Immature natural killer cell (primary cell): ENCODE data around the gene KRTDAP. TPM values are rescaled to one million over a fixed set of nuclear protein-coding genes. Genes with fewer than 3 reads are reported as not detected.

Experiments used
- DNase-seq, 3 donors: peaks; one replicate each; pipeline ENCODE4 v3.0.0; 2022; ENCODE audit warnings: mixed read lengths in 1 of 3
- H3K27ac Mint-ChIP-seq, 6 donors: one replicate each; pipeline ENCODE4 v1.8.0; 2020; ENCODE audit warnings: mixed read lengths in 6 of 6, mild to moderate bottlenecking in 5 of 6, inconsistent platforms in 4 of 6, moderate library complexity in 3 of 6
- H3K27me3 Mint-ChIP-seq, 3 donors: one replicate each; pipeline ENCODE4 v1.8.0; 2020 to 2021; ENCODE audit warnings: low read depth in 3 of 3, mild to moderate bottlenecking in 3 of 3, mixed read lengths in 3 of 3, moderate library complexity in 3 of 3, inconsistent platforms in 1 of 3
- H3K36me3 Mint-ChIP-seq, 3 donors: one replicate each; pipeline ENCODE4 v1.8.0; 2020; ENCODE audit warnings: mixed read lengths in 3 of 3, inconsistent platforms in 2 of 3, mild to moderate bottlenecking in 2 of 3
- H3K4me1 Mint-ChIP-seq, 2 donors: one replicate each; pipeline ENCODE4 v1.8.0; 2020; ENCODE audit warnings: inconsistent platforms in 2 of 2, mild to moderate bottlenecking in 2 of 2, mixed read lengths in 2 of 2, moderate library complexity in 1 of 2
- H3K4me3 Mint-ChIP-seq, 5 donors: one replicate each; pipeline ENCODE4 v1.8.0; 2020; ENCODE audit warnings: mild to moderate bottlenecking in 5 of 5, mixed read lengths in 5 of 5, inconsistent platforms in 3 of 5, moderate library complexity in 3 of 5
- H3K9me3 Mint-ChIP-seq, 6 donors: one replicate each; pipeline ENCODE4 v1.8.0; 2020; ENCODE audit warnings: mild to moderate bottlenecking in 6 of 6, mixed read lengths in 6 of 6, inconsistent platforms in 4 of 6, moderate library complexity in 3 of 6
- polyA plus RNA-seq, 3 donors: library from polyadenylated mRNA; unstranded; fragments of 300-500 nt; fragmentation: Illumina TruSeq; gene quantifications; one replicate each; pipeline ENCODE4 v1.2.3, GENCODE V29; 2021

Gene KRTDAP
- polyA plus RNA-seq, 3 donors from 2014 or later = not detected

GRCh38 chr19:35509018-35509652 lies 18.9 kb upstream of the KRTDAP start:
- peak; percentile 59 to 66 (median 59) for DNase-seq
- peak overlapping the region; percentile 6 to 85 (median 66) for H3K27ac Mint-ChIP-seq
- H3K27me3 Mint-ChIP-seq = peaks cover 1 to 8% (median 4%) of the 10 kb centered on the region in 3 donors

DNA sequence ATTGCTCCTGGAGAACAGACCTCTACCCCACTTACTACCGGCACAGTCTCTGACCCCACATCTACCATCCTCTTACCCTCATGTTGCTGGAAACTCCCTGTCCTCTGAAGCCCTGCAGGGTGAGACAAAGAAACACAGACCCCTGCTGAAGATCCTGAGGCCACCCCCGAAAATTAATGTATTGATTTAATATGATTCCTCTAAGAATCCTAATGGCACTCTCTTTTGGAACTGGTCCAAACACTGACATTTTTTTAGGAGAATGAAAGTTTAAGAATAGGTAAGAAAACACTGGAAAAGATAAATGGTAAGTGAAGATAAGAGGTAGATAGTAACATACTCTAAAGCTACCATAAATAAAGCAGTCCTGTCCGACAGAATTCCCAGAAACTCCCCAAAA lies 17.9 kb upstream of the KRTDAP start:
- DNase-seq = no peak
- peaks cover 22 to 28% of the 10 kb centered on the region in 2 donors for H3K4me1 Mint-ChIP-seq
- H3K9me3 Mint-ChIP-seq = no peaks in the 10 kb centered on the region
- H3K36me3 Mint-ChIP-seq = peaks cover 0 to 6% (median 0%) of the 10 kb centered on the region in 3 donors
- H3K27ac Mint-ChIP-seq = peak overlapping the region in 5 of 6 donors; percentile 8 to 33 (median 18)
- peak overlapping the region in 3 of 5 donors; percentile 25 to 41 (median 40) for H3K4me3 Mint-ChIP-seq
- peaks cover 1 to 6% (median 6%) of the 10 kb centered on the region in 3 donors for H3K27me3 Mint-ChIP-seq

More at GRCh38 chr19:35509018-35509652, 18.9 kb upstream of the KRTDAP start:
- no peaks in the 10 kb centered on the region for H3K9me3 Mint-ChIP-seq
- H3K36me3 Mint-ChIP-seq = peaks cover 0 to 6% (median 0%) of the 10 kb centered on the region in 3 donors
- H3K4me3 Mint-ChIP-seq = peak overlapping the region; percentile 69 to 87 (median 84)
- peaks cover 22 to 28% of the 10 kb centered on the region in 2 donors for H3K4me1 Mint-ChIP-seq

DNA sequence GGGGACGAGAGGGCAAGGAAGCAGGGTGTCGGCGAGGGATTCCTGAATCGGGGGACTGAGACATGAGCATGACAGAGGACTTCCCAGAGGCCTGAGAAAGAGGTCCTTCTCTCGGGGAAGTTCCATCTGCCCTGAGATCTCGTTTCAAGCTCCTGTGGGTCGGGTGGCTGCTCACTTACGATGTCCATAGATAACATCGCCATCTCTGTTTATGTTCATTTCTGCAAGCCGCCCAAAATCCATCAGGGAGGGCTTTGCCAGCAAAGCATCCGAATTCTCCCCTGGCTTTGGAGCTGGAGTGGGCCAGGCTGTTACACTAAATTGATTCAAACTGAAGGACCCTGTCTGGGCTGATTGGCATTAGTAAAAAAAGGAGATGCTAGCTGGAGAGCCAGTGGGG lies 17.3 kb upstream of the KRTDAP start:
- Mint-ChIP-seq H3K27ac (no peak overlapping the region), H3K4me3 (no peak overlapping the region), H3K36me3 (peaks cover 0 to 6% (median 0%) of the 10 kb centered on the region in 3 donors), H3K4me1 (peaks cover 22 to 28% of the 10 kb centered on the region in 2 donors), H3K27me3 (peaks cover 1 to 6% (median 6%) of the 10 kb centered on the region in 3 donors), H3K9me3 (no peaks in the 10 kb centered on the region)
- DNase-seq = no peak

DNA sequence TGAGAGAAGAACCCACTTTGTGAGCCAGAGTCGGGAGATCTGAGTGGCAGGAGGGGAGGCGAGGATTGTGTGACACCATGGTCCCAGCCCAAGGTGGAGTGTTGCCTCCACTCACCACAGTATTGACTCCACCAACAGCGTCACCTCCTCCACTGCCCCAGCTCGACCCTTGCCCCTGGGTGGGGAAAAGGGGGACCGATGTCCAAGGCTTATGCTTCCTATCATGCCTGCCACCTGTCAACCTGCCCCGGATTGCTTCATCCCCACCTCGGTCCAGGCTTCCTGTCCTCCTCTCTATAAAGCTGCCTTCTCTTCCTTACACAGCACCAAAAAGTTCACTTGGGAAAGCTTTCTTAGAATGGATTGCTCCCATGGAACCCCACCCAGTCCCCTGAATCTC lies 15.7 kb upstream of the KRTDAP start:
- H3K4me3 Mint-ChIP-seq = no peak overlapping the region
- H3K4me1 Mint-ChIP-seq = peaks cover 22 to 28% of the 10 kb centered on the region in 2 donors
- peaks cover 1 to 6% (median 6%) of the 10 kb centered on the region in 3 donors for H3K27me3 Mint-ChIP-seq
- H3K36me3 Mint-ChIP-seq = peaks cover 0 to 6% (median 0%) of the 10 kb centered on the region in 3 donors
- no peak for DNase-seq
- peak overlapping the region in 1 of 6 donors; percentile 24 for H3K27ac Mint-ChIP-seq
- H3K9me3 Mint-ChIP-seq = no peaks in the 10 kb centered on the region

GRCh38 chr19:35502751-35503150 lies 12.5 kb upstream of the KRTDAP start:
- Mint-ChIP-seq H3K36me3 (peaks cover 0 to 6% (median 0%) of the 10 kb centered on the region in 3 donors), H3K4me3 (no peak overlapping the region), H3K9me3 (no peaks in the 10 kb centered on the region), H3K27ac (no peak overlapping the region), H3K27me3 (peaks cover 0 to 7% (median 5%) of the 10 kb centered on the region in 3 donors), H3K4me1 (no peaks in the 10 kb centered on the region)
- DNase-seq = no peak

DNA sequence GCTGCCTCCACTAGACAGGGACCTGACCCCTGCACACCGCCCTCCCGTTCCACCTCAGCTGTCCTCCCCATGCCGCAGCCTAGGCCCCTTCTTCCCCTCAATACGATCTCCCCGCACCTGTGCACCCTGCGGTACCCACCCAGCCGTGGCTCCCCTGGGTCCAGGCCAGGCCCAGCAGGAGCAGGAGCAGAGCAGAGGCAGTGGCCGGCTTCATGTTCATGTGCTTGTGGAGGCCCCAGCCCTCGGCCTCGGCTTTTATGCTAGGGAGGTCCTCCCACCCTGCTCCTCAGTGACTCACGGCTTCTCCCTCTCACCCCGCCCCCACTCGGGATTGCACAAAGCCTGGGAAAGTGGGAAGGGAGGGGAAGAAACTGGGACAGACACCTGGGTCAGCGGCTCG lies 11.4 kb upstream of the KRTDAP start:
- no peak overlapping the region for H3K4me3 Mint-ChIP-seq
- H3K36me3 Mint-ChIP-seq = peaks cover 0 to 6% (median 0%) of the 10 kb centered on the region in 3 donors
- H3K9me3 Mint-ChIP-seq = no peaks in the 10 kb centered on the region
- H3K27me3 Mint-ChIP-seq = peaks cover 0 to 7% (median 5%) of the 10 kb centered on the region in 3 donors
- H3K4me1 Mint-ChIP-seq = no peaks in the 10 kb centered on the region
- no peak for DNase-seq
- H3K27ac Mint-ChIP-seq = no peak overlapping the region

- H3K36me3 Mint-ChIP-seq = no peaks in the 10 kb centered on the region
- H3K4me1 Mint-ChIP-seq = peaks cover 0 to under 1% of the 10 kb centered on the region in 2 donors
- peaks cover 0 to 7% (median 3%) of the 10 kb centered on the region in 3 donors for H3K27me3 Mint-ChIP-seq
- no peak overlapping the region for H3K4me3 Mint-ChIP-seq
- DNase-seq = no peak
- H3K27ac Mint-ChIP-seq = no peak overlapping the region
- H3K9me3 Mint-ChIP-seq = no peaks in the 10 kb centered on the region
Observed at GRCh38 chr19:35500611-35501010, 10.3 kb upstream of the KRTDAP start.

DNA sequence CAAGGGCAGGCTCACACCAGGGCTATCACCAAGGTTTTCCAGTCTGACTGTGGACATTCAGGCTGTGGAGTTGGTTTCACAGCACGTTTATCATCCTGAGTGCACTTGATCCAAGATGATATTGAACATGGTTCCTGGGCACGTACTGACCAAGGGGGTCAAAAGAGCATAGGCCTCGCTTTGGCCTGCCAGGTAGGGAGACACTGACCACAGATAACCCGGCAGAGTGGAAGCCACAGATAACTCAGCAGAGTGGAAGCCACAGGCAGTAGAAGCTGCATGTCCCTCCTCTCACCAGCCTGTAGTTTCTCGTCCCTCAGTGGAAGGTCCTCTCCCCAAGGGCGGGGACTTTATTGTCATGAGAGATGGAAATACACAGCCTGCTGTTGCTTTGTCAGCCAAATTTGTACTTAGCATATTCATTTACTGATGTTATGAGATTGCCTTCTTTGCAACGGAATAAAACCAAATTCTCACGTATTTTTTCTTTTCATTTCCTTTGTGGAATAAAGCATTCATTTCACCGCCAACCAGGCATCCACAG lies 8.8 kb upstream of the KRTDAP start:
- H3K9me3 Mint-ChIP-seq = no peaks in the 10 kb centered on the region
- no peaks in the 10 kb centered on the region for H3K36me3 Mint-ChIP-seq
- peaks cover 0 to 5% (median 3%) of the 10 kb centered on the region in 3 donors for H3K27me3 Mint-ChIP-seq
- H3K4me1 Mint-ChIP-seq = peaks cover 7% of the 10 kb centered on the region in 2 donors
- H3K27ac Mint-ChIP-seq = peak overlapping the region in 1 of 6 donors; percentile 28
- H3K4me3 Mint-ChIP-seq = no peak overlapping the region
- no peak for DNase-seq

- H3K36me3 Mint-ChIP-seq = no peaks in the 10 kb centered on the region
- no peaks in the 10 kb centered on the region for H3K9me3 Mint-ChIP-seq
- H3K4me1 Mint-ChIP-seq = peaks cover 7% of the 10 kb centered on the region in 2 donors
- peaks cover 0 to 3% (median 2%) of the 10 kb centered on the region in 3 donors for H3K27me3 Mint-ChIP-seq
- no peak overlapping the region for H3K4me3 Mint-ChIP-seq
- no peak overlapping the region for H3K27ac Mint-ChIP-seq
- DNase-seq = no peak
Observed at GRCh38 chr19:35498220-35498619, 8.0 kb upstream of the KRTDAP start.

DNA sequence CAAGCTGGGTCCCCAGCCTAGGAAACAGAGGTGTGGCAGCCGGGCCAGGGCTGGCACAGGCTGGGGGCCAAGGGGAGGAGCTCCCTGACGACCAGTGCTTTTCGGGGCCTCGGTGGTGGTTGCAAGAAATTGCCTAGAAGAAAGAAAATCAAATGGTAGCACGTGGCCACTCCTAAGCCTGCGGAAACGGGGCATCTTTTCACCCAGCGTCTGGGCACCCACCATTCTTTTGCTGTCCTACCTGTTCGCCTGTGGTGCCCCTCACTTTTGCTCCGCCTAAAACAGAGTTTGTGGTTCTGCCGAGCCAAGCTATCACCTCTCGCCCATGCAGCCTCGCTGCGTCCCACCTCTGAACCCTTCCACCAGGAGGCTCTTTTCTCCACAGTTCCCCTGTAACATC lies 7.1 kb upstream of the KRTDAP start:
- Mint-ChIP-seq H3K27me3 (peaks cover 0 to 3% (median 2%) of the 10 kb centered on the region in 3 donors), H3K9me3 (no peaks in the 10 kb centered on the region), H3K4me3 (no peak overlapping the region), H3K27ac (no peak overlapping the region), H3K4me1 (peaks cover 7% of the 10 kb centered on the region in 2 donors), H3K36me3 (no peaks in the 10 kb centered on the region)
- DNase-seq = no peak

- H3K36me3 Mint-ChIP-seq = no peaks in the 10 kb centered on the region
- H3K27me3 Mint-ChIP-seq = peaks cover 2 to 3% (median 2%) of the 10 kb centered on the region in 3 donors
- H3K4me3 Mint-ChIP-seq = peak overlapping the region in 2 of 5 donors; percentile 47 to 49
- peak; percentile 59 to 60 (median 60) for DNase-seq
- peak overlapping the region in 2 of 6 donors; percentile 4 to 7 for H3K27ac Mint-ChIP-seq
- peaks cover 7% of the 10 kb centered on the region in 2 donors for H3K4me1 Mint-ChIP-seq
- H3K9me3 Mint-ChIP-seq = no peaks in the 10 kb centered on the region
Observed at GRCh38 chr19:35495107-35496064, 5.1 kb upstream of the KRTDAP start.

GRCh38 chr19:35493971-35494370 lies 3.7 kb upstream of the KRTDAP start:
- no peaks in the 10 kb centered on the region for H3K36me3 Mint-ChIP-seq
- H3K4me1 Mint-ChIP-seq = peaks cover 7% of the 10 kb centered on the region in 2 donors
- DNase-seq = no peak
- H3K9me3 Mint-ChIP-seq = peaks cover 0 to 2% (median 0%) of the 10 kb centered on the region in 6 donors
- peaks cover 2 to 9% (median 2%) of the 10 kb centered on the region in 3 donors for H3K27me3 Mint-ChIP-seq
- H3K27ac Mint-ChIP-seq = no peak overlapping the region
- no peak overlapping the region for H3K4me3 Mint-ChIP-seq

DNA sequence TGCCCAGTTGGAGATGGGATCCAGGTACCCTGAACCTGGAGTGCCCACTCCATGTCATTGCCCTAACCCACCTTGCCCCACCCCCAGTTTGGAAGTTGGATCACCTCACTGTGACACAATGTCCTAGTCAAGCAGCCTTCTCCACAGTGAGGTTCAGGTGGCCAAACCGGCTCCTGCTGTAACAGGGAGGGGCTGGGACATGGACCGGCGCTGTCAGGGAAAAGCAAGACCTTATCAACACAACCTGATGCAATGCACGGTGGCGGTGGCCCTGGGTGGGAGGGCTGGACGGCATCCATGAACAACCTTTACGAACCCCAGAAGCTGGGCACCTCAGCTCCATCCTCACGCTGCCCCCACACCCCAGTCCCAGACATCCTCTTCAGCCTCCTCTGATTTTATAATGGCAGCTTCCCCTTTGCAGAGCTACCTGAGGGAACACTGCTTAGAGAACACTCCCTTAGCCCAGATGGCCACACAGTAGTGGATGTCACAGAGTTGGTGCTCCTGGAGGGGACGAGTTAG lies 1.6 kb upstream of the KRTDAP start:
- Mint-ChIP-seq H3K27me3 (peaks cover 2 to 11% (median 10%) of the 10 kb centered on the region in 3 donors), H3K27ac (peak overlapping the region in 1 of 6 donors; percentile 50), H3K36me3 (no peaks in the 10 kb centered on the region), H3K4me1 (peaks cover 7% of the 10 kb centered on the region in 2 donors), H3K9me3 (peaks cover 0 to 2% (median 0%) of the 10 kb centered on the region in 6 donors), H3K4me3 (no peak overlapping the region)
- no peak for DNase-seq
